Erythroblast (primary cell): ENCODE measurements around the gene LRRC53.

Source experiments
- GATA1 ChIP-seq: IDR thresholded peaks from 2 replicates; pipeline ENCODE4 v1.6.1; 2011; ENCODE audit warnings: low read depth, mild to moderate bottlenecking, control low read depth, low read length, moderate library complexity
- POLR2A ChIP-seq: IDR thresholded peaks from 2 replicates; pipeline ENCODE4 v1.6.1; 2011; ENCODE audit warnings: mild to moderate bottlenecking, low read length

GRCh38 chr1:74545821-74546220 is 33.4 kb upstream of the LRRC53 start:
- TF ChIP-seq POLR2A, result no peak
- TF ChIP-seq GATA1, result no peak
